GM19025 (cell line): ENCODE results near the gene EIF4G3.
A peak's percentile ranks its signal among the peaks of the same experiment; 100 is the strongest.
"Not testable (repeated sequence)": the region's sequence is repeated elsewhere in the genome, so short reads cannot be mapped to it uniquely, and the experiment has no call there.

Experiments
- ATAC-seq: cut with Tn5 transposase; IDR thresholded peaks from one replicate; pipeline ENCODE4 v1.9.1; 2021; ENCODE audit warnings: mild to moderate bottlenecking, low read depth, moderate library complexity; ENCODE audit not compliant: unreplicated experiment

The EIF4G3 gene

DNA sequence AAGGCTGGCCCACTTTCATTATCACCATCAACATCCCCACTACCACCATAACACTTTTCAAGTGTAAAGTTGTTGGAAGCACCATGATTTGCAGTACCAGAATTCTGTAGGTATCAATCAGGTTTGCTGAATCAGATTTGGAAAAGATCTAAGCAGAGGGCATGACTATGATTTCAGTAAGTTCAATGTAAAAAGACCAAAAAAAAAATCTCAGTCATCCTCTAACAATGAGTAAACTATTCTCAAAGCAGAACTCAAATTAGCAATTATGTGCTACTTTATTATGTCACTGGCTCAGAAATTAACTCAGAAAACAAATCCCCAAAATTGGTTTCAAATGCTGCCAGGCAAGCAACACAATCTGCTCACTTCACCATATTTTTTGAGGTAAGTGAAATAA lies 201.7 kb downstream of the EIF4G3 start:
- ATAC-seq: no peak

- ATAC-seq: no peak
Measured at GRCh38 chr1:20974069-20974468, 202.6 kb downstream of the EIF4G3 start.

DNA sequence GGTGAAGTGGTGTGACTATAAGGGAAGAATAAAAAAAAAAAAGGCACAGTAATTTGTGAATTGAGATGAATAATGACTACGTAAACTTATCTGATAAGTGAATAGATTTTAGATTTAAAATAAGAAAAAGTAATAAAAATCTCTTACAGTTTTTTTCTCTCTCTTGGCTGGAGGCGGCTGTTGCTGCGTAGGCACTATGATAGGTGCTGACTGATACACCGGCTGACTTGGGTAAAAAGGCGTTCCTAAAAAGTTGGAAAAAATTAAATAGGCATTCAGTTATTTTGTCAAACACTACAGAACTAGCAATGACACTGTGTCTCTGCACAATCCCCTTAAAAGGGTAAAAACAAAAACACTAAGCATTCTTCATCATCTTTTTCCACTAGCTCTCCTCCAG lies 203.8 kb downstream of the EIF4G3 start:
- no peak for ATAC-seq

DNA sequence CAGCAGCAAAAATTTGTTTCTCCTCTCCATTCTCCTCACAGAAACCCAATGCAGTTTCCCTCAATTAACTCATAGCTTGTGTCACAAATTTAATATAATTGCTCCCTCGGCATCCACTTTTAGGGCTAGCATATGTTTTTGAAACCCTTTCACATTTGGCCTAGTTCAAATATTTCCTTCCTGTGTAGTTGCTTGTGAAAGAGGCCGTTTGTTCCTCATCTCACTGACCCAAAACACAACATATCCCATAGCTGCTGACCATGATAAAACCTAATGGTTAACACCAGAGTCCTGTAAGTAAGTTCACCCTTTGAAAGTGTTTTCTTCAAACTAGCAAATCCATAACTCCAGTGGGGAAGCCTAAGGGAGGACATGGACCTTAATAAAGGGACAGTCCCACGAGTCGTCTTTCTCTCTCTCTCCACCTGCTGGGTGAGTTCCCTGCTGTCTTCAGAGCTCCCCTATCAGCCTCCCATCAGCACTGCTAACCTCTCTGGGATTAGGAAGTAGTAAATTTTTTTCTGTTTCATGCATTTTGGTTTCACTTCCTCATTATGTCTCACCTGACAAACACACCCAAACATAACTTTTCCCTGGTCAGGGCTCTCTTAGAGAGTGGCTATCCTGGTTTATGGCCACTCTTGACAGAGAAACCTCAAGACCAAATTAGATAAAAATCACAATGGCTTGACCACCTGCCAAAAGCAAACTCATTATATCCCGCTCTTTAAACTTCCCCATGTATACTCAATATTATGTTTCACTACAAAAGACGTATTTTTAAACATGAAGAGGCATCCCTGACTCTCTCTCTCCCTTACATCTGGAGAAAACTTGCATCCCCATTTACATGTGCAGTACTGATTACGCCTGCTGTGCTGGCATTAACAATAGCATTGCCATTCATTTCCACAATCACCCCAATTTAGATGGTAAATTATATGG lies 211.9 kb downstream of the EIF4G3 start:
- no peak for ATAC-seq

DNA sequence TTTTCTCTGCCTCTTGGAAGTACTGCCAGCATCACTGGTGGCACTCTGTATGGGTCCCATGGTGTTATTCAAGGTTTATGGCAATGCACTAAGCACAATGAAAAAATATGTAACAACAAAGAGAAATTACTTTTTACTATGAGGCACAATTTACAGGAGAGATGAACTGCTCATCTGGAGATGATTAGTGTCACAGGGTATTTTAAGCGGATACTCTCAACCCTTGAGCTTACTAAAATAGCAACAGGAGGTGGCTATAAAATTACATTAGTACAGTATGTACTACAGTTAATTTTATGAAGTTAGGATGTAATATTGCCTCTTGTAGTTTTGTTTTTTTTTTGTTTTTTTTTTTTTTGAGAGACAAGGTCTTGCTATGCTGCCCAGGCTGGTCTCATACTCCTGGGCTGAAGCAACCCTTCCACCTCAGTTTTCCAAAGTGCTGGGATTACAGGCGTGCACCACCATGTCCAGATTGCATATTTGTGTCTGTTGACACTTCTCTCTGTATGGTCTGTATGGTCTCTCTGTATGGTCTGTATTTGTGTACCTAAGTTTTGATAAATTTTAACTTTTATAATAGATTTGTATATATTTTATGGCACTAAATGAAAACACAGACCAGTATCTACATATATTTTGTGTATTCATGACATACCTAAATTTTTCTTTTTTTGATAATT lies 214.0 kb downstream of the EIF4G3 start:
- ATAC-seq: no peak

GRCh38 chr1:20958430-20958829 lies 218.3 kb downstream of the EIF4G3 start:
- ATAC-seq: no peak

DNA sequence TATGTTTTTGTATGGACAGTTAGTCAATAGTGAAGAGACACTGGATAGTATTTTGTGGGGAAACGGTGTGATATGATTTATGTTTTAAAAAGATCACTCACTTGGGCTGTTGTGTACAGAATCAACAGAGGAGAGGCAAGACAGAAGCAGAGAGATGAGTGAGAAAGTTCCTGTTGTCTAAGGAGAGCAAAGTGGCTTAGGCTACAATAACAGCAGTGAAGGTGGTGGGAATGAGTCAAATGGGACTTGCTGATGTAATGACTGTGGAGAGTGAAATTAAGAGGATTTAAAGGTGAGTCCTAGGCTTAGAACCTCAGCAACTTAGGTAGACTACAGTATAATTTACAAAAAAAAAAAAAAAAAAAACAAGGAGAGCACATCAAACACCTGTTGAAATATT lies 220.4 kb downstream of the EIF4G3 start:
- ATAC-seq: no peak

DNA sequence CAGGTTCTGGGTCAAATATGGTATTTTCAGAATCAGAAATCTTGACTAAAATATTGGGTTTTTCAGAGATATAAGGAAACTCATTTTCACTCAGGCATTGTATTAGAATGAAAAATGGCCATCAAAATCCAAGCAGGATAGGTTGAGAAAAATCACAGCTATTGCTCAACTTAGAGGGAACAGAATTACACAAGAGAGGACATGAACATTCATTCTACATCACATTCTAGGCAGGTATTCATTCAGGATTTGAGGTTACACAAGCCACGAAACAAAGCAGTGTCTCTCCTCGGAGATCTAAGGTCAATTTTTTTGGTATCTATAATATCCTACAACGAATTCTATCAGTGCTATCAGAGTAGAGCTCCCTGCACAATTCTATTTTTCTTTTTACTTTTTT lies 226.0 kb downstream of the EIF4G3 start:
- ATAC-seq: no peak

DNA sequence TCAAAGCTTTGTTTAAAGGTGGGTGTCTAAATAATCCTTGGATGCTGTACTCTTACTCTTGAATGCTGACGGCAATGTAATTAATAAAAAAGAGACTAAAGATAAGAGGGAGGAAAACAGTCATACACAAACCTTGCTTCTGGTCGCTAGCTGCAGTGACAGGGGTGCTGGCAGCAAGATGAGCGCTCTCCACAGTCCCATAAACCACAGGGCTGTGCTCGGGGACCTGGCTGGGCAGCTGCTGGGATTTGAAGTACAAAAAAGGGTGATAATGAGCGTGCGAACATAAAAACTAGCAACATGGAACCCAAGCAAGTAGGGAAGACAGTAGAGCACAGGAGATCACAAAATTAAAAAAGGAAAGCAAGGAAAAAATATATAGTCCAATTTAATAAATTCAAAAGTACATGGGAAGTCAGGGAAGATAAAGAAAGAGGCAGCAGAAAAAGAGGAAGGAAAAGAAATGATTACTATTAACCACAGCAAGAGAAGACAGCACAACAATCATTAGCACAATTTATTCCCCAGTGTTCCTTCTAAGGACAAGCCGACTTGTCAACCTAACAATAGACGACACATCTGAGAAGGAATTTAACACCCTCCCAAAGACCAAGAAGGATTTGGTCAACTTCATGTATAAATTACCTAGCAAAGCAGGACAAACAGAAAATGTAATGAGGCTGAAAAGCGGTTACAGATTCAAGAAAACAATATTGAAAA lies 226.7 kb downstream of the EIF4G3 start:
- ATAC-seq: no peak

DNA sequence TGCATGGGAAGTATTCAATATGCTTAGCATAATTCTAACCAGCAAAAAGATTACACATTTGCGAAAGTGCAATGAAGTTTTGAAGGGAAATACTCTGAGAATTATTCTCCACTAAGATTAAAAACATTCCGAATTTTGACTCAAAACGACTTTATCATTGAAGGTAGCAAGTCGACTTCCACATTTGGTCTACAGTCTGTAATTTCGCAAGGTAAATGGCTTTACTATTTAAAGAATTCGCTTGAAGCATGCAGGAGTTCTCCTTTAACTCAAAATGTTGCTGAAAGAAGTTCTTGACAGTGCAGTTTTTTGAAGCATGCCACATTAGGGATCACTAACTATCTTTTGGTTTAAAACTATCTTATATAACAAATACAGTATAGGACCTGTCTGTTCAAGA lies 228.6 kb downstream of the EIF4G3 start:
- no peak for ATAC-seq

DNA sequence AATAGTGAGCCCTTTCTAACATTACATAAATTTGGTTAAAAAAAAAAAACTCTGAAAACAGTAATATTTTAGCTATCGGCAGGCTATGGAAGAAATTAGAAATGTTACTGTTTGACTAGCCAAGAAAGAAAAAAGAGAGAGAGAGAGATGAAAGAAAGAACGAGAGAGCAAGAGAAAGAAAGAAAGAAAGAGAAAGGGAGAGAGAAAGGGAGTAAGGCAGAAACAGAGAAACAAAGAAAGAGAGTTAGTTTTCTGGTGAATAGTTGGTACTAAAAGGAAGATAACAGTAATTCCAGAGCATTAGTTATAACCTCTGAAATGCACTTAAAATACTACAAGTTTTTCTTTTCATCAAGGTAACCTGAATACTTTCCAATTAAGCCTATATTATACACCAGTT lies 229.3 kb downstream of the EIF4G3 start:
- no peak for ATAC-seq

DNA sequence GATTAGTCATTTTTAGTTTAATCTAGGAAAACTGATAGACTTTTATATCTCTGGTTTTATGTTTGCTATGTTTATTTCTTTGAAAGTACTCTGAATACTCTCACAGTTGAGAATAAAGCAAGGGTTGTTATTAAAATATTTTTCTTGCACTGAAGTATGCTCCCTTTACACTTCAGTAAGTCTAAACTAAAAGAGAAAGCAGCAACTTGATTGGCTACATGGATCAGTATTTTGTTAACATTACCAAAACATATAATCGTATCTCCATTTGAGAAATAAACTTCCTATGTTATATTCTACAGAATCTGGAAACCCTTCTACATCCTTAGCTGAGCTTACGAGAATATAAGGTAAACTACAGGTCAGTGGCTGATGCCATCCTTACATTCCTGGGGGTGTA lies 240.1 kb downstream of the EIF4G3 start:
- no peak for ATAC-seq

GRCh38 chr1:20936216-20936615 lies 240.5 kb downstream of the EIF4G3 start:
- ATAC-seq: no peak

DNA sequence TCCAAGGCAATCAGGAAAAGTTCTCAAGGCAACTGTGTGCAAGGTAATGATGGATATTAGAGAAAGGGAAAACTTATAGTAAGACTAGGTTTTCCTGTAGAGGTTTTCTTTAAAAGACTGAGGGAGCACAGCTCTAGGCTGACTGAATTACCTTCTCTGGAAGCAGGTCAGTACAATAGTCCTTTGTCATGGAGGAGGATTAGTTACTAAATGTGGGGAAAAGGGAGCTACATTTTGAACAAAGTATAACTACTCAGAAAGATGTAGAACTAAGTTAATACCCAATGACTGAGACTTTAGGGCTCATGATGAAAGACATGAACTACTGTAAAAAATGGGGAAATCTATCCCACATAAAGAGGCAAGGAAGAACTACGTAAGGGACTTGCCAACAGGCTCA lies 241.0 kb downstream of the EIF4G3 start:
- ATAC-seq: no peak

- ATAC-seq: peak; percentile 48
Measured at GRCh38 chr1:20932437-20932977, 244.2 kb downstream of the EIF4G3 start.

DNA sequence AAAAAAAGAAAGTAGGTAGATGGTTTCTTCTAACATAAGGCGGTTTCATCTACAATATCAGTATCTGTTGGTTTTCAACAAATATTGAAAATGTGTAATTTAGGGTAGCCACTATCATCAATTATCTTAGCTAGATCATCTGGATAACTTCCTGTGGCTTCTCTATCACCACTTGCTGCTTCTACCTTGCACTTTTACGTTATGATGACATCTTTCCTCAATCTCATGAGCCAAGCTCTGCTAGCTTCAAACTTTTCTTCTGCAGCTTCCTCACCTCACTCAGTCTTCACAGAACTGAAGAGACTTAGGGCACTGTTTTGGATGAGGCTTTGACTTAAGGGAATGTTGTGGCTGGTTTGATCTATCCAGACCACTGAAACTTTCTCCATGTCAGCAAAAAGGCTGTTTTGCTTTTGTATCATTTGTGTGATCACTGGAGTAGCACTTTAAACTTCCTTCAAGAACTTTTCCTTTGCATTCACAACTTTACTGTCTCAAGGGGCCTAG lies 244.7 kb downstream of the EIF4G3 start:
- no peak for ATAC-seq

DNA sequence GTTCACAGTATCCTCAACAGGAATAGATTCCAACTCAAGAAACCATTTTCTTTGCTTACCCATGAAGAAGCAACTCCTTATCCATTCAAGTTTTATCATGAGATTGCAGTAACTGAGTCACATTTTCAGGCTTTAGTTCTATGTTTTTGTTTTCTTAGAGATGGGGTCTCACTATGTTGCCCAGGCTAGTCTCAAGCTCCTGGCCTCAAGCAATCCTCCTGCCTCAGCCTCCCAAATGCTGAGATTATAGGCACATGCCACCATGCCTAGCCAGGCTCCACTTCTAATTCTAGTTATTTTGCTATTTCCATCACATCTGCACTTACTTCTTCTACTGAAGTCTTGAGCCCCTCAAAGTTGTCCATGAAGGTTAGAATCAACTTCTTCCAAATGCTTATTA lies 246.3 kb downstream of the EIF4G3 start:
- no peak for ATAC-seq

GRCh38 chr1:20928146-20928545 lies 248.6 kb downstream of the EIF4G3 start:
- no peak for ATAC-seq

- ATAC-seq: no peak
Measured at GRCh38 chr1:20921285-20921684, 255.4 kb downstream of the EIF4G3 start.

- ATAC-seq: no peak
Measured at GRCh38 chr1:20913242-20913641, 263.5 kb downstream of the EIF4G3 start.

DNA sequence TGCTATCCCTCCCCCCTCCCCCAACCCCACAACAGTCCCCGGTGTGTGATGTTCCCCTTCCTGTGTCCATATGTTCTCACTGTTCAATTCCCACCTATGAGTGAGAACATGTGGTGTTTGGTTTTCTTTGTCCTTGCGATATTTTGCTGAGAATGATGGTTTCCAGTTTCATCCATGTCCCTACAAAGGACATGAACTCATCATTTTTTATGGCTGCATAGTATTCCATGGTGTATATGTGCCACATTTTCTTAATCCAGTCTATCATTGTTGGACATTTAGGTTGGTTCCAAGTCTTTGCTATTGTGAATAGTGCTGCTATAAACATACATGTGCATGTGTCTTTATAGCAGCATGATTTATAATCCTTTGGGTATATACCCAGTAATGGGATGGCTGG lies 269.2 kb downstream of the EIF4G3 start:
- not testable (repeated sequence) for ATAC-seq
